Natural killer cell (primary cell): ENCODE measurements around the gene C3orf20. TPM values are rescaled to one million over a fixed set of nuclear protein-coding genes. Genes with fewer than 3 reads are reported as not detected.
"Not testable (repeated sequence)": the region's sequence is repeated elsewhere in the genome, so short reads cannot be mapped to it uniquely, and the experiment has no call there.

Experiments used
- ATAC-seq, 3 donors: fragments of 150-1000 bp in 2 of 3; fragments of 200-7000 bp in 1 of 3; cut with Tn5 transposase; 1 replicate in 1 of 3; 2 replicates in 2 of 3; pipeline ENCODE4 v1.10.0; 2021; ENCODE audit warnings: mild to moderate bottlenecking in 2 of 3, moderate library complexity in 2 of 3
- DNase-seq, 2 donors: peaks; one replicate each; pipeline versions ENCODE4 v3.0.0 to v3.0.0-alpha.2; 2013 to 2021; ENCODE audit warnings: mixed read lengths in 1 of 2
- H3K27ac ChIP-seq: one replicate; pipeline ENCODE4 v1.5.1; 2013; ENCODE audit warnings: mild to moderate bottlenecking, low read length
- H3K27me3 ChIP-seq: one replicate; pipeline ENCODE4 v1.6.1; 2013; ENCODE audit warnings: low read length; ENCODE audit not compliant: control insufficient read depth, insufficient read depth
- H3K36me3 ChIP-seq: one replicate; pipeline ENCODE4 v1.6.1; 2013; ENCODE audit warnings: low read length; ENCODE audit not compliant: control insufficient read depth, insufficient read depth
- H3K4me1 ChIP-seq: one replicate; pipeline ENCODE4 v1.6.1; 2013; ENCODE audit warnings: low read length; ENCODE audit not compliant: control insufficient read depth, insufficient read depth
- H3K4me3 ChIP-seq: one replicate; pipeline ENCODE4 v1.5.1; 2013; ENCODE audit warnings: low read length
- H3K9me3 ChIP-seq: one replicate; pipeline ENCODE4 v1.6.1; 2013; ENCODE audit warnings: low read length; ENCODE audit not compliant: control insufficient read depth, insufficient read depth
- H3K27ac Mint-ChIP-seq, 2 donors: one replicate each; pipeline ENCODE4 v1.8.0; 2022; ENCODE audit warnings: mild to moderate bottlenecking in 2 of 2, mixed read lengths in 2 of 2, moderate library complexity in 1 of 2
- H3K27me3 Mint-ChIP-seq, 2 donors: one replicate each; pipeline ENCODE4 v1.8.0; 2022; ENCODE audit warnings: low read depth in 2 of 2, mixed read lengths in 2 of 2
- H3K36me3 Mint-ChIP-seq: one replicate; pipeline ENCODE4 v1.8.0; 2022; ENCODE audit warnings: mixed read lengths
- H3K4me1 Mint-ChIP-seq, 2 donors: one replicate each; pipeline ENCODE4 v1.8.0; 2022; ENCODE audit warnings: mixed read lengths in 2 of 2
- H3K4me3 Mint-ChIP-seq: one replicate; pipeline ENCODE4 v1.8.0; 2022; ENCODE audit warnings: mild to moderate bottlenecking, moderate library complexity, mixed read lengths
- H3K9me3 Mint-ChIP-seq, 2 donors: one replicate each; pipeline ENCODE4 v1.8.0; 2022; ENCODE audit warnings: mixed read lengths in 2 of 2
- CTCF ChIP-seq: fragments of 200-600 bp; IDR thresholded peaks from one replicate; pipeline ENCODE4 v1.8.0; 2022; ENCODE audit warnings: antibody characterized with exemption
- WGBS: methylation state at CpG from one replicate; pipeline ENCODE4 v1.1.7; 2013; ENCODE audit warnings: missing lambda C conversion rate; ENCODE audit not compliant: insufficient coverage; 5-methylcytosine and 5-hydroxymethylcytosine counted together
- intact Hi-C: fragments of 100-400 bp; cut with micrococcal nuclease; formaldehyde crosslinking; loops from one replicate; pipeline ENCODE4 v1.14.2; 2022
- total RNA-seq, 4 donors: library from RNA; stranded (reverse); fragments of 120-200 nt in 1 of 4; gene quantifications; one replicate each; pipeline versions ENCODE4 v1.2.3 to v1.2.4, GENCODE V29; 2013 to 2022

Gene C3orf20
- total RNA-seq, 3 donors from 2014 or later (not counting 1 experiment from before 2014, with no cell fraction given) = 0.14 TPM; not detected in 2

- no peak for TF ChIP-seq CTCF
- ATAC-seq (no peak), DNase-seq (no peak)
- peak overlapping the region; percentile 98 for H3K4me3 Mint-ChIP-seq
- H3K36me3 ChIP-seq = peaks cover 5% of the 10 kb centered on the region
- H3K4me1 ChIP-seq = peaks cover 19% of the 10 kb centered on the region
- 98% methylated on average over 4 of the region's 4 CpGs for WGBS
- H3K27me3 ChIP-seq = no peaks in the 10 kb centered on the region
- peaks cover 2% of the 10 kb centered on the region for H3K36me3 Mint-ChIP-seq
- no peaks in the 10 kb centered on the region for H3K27me3 Mint-ChIP-seq
- no peak overlapping the region for H3K27ac ChIP-seq
- intact Hi-C loops = loop anchor here (10.0 kb wide), 1 partner anchor 1805 kb away; the partner anchor contains the start of gene RPL32
- peaks cover 43 to 49% of the 10 kb centered on the region in 2 donors for H3K4me1 Mint-ChIP-seq
- H3K9me3 Mint-ChIP-seq = no peaks in the 10 kb centered on the region
- H3K4me3 ChIP-seq = no peak overlapping the region
- peak overlapping the region; percentile 96 to 100 for H3K27ac Mint-ChIP-seq
- no peaks in the 10 kb centered on the region for H3K9me3 ChIP-seq
Observed at GRCh38 chr3:14650193-14650592, 24.7 kb upstream of the C3orf20 start.

- Histone ChIP-seq H3K4me1 (peaks cover 19% of the 10 kb centered on the region), H3K27me3 (no peaks in the 10 kb centered on the region), H3K9me3 (no peaks in the 10 kb centered on the region), H3K36me3 (peaks cover 20% of the 10 kb centered on the region), H3K4me3 (peak within 1 kb of the TSS; percentile 84), H3K27ac (peak within 1 kb of the TSS; percentile 96)
- Mint-ChIP-seq H3K4me1 (peaks cover 38 to 41% of the 10 kb centered on the region in 2 donors), H3K4me3 (peak within 1 kb of the TSS; percentile 98), H3K27ac (peak within 1 kb of the TSS; percentile 96 to 100), H3K36me3 (peaks cover 14% of the 10 kb centered on the region), H3K9me3 (no peaks in the 10 kb centered on the region), H3K27me3 (no peaks in the 10 kb centered on the region)
- intact Hi-C loops = loop anchor here (1.0 to 10.0 kb wide), 3 partner anchors 219 to 1807 kb away; partner anchors contain the start of genes NR2C2 and RPL32
- under 1% methylated on average over 47 of the region's 47 CpGs for WGBS
- DNase-seq (peak; percentile 95 to 100), ATAC-seq (peak; percentile 96 to 100 (median 96))
- TF ChIP-seq CTCF = no peak
Observed at GRCh38 chr3:14651440-14652251, 23.3 kb upstream of the C3orf20 start, which contains the start of gene CCDC174. Gene CCDC174 (plus strand): TSS chr3:14651762. CDS start chr3:14651837, 75 bp downstream.

GRCh38 chr3:14652360-14652907, 22.5 kb upstream of the C3orf20 start:
- peaks cover 41 to 44% of the 10 kb centered on the region in 2 donors for H3K4me1 Mint-ChIP-seq
- peaks cover 14% of the 10 kb centered on the region for H3K36me3 Mint-ChIP-seq
- Histone ChIP-seq H3K27ac (peak overlapping the region; percentile 96), H3K4me1 (peaks cover 19% of the 10 kb centered on the region), H3K4me3 (peak overlapping the region; percentile 84), H3K36me3 (peaks cover 27% of the 10 kb centered on the region)
- intact Hi-C loops = loop anchor here (10.0 kb wide), 1 partner anchor 1808 kb away; the partner anchor contains the start of gene RPL32
- peak overlapping the region; percentile 98 for H3K4me3 Mint-ChIP-seq
- not testable (repeated sequence) for H3K27me3 Mint-ChIP-seq, DNase-seq, H3K9me3 Mint-ChIP-seq, H3K9me3 ChIP-seq, H3K27me3 ChIP-seq, ATAC-seq
- 91% methylated on average over 19 of the region's 21 CpGs for WGBS
- peak overlapping the region; percentile 96 to 100 for H3K27ac Mint-ChIP-seq

- peaks cover 3% of the 10 kb centered on the region for H3K4me1 ChIP-seq
- no peak for ATAC-seq
- DNase-seq = no peak
- Mint-ChIP-seq H3K9me3 (no peaks in the 10 kb centered on the region), H3K4me3 (no peak overlapping the region), H3K4me1 (peaks cover 30 to 34% of the 10 kb centered on the region in 2 donors), H3K27ac (peak overlapping the region in 1 of 2 donors; percentile 1), H3K27me3 (no peaks in the 10 kb centered on the region), H3K36me3 (peaks cover 33% of the 10 kb centered on the region)
- no peaks in the 10 kb centered on the region for H3K27me3 ChIP-seq
- H3K4me3 ChIP-seq = no peak overlapping the region
- WGBS = 76% methylated on average over 2 of the region's 2 CpGs
- peaks cover 77% of the 10 kb centered on the region for H3K36me3 ChIP-seq
- H3K27ac ChIP-seq = no peak overlapping the region
- intact Hi-C loops = loop anchor here (10.0 kb wide), 1 partner anchor 1813 kb away; the partner anchor contains the start of gene RPL32
- TF ChIP-seq CTCF = no peak
- H3K9me3 ChIP-seq = no peaks in the 10 kb centered on the region
Observed at GRCh38 chr3:14657579-14657978, 17.4 kb upstream of the C3orf20 start.
